BLaER1 (cell line): ENCODE data around the gene FIGLA.

Experiments
- H3K27ac ChIP-seq: shearing (Covaris generic); formaldehyde crosslinking; 2 replicates; pipeline ENCODE4 v1.8.1; 2022
- H3K27me3 ChIP-seq: shearing (Covaris generic); formaldehyde crosslinking; 2 replicates; pipeline ENCODE4 v1.8.1; 2022
- H3K36me3 ChIP-seq: shearing (Covaris generic); formaldehyde crosslinking; 2 replicates; pipeline ENCODE4 v1.8.1; 2022
- H3K4me1 ChIP-seq: shearing (Covaris generic); formaldehyde crosslinking; 2 replicates; pipeline ENCODE4 v1.8.1; 2022
- H3K4me2 ChIP-seq: shearing (Covaris generic); formaldehyde crosslinking; 2 replicates; pipeline ENCODE4 v1.8.1; 2022
- H3K4me3 ChIP-seq: shearing (Covaris generic); formaldehyde crosslinking; 2 replicates; pipeline ENCODE4 v1.8.1; 2022
- H3K9ac ChIP-seq: shearing (Covaris generic); formaldehyde crosslinking; 2 replicates; pipeline ENCODE4 v1.8.1; 2022
- H3K9me3 ChIP-seq: shearing (Covaris generic); formaldehyde crosslinking; 2 replicates; pipeline ENCODE4 v1.8.1; 2022
- H4K20me1 ChIP-seq: shearing (Covaris generic); formaldehyde crosslinking; 2 replicates; pipeline ENCODE4 v1.8.1; 2022
- Cebpa-rat ChIP-seq: shearing (Covaris generic); IDR thresholded peaks from 2 replicates; pipeline ENCODE4 v1.8.1; 2022

The FIGLA gene

GRCh38 chr2:70790136-70790828, at the start of gene FIGLA:
TSS of gene FIGLA (minus strand) at chr2:70790643. CDS start at chr2:70790638, 5 bp downstream.
- Histone ChIP-seq H3K9me3 (no peaks in the 10 kb centered on the region), H3K27me3 (peaks cover 9% of the 10 kb centered on the region; the same call in 1 of the 2 replicates), H3K4me3 (no peak within 1 kb of the TSS), H3K9ac (no peak within 1 kb of the TSS), H3K4me2 (no peak within 1 kb of the TSS), H3K27ac (no peak within 1 kb of the TSS), H3K36me3 (no peaks in the 10 kb centered on the region), H3K4me1 (peaks cover 9% of the 10 kb centered on the region), H4K20me1 (no peaks in the 10 kb centered on the region)
- no peak for TF ChIP-seq Cebpa-rat

DNA sequence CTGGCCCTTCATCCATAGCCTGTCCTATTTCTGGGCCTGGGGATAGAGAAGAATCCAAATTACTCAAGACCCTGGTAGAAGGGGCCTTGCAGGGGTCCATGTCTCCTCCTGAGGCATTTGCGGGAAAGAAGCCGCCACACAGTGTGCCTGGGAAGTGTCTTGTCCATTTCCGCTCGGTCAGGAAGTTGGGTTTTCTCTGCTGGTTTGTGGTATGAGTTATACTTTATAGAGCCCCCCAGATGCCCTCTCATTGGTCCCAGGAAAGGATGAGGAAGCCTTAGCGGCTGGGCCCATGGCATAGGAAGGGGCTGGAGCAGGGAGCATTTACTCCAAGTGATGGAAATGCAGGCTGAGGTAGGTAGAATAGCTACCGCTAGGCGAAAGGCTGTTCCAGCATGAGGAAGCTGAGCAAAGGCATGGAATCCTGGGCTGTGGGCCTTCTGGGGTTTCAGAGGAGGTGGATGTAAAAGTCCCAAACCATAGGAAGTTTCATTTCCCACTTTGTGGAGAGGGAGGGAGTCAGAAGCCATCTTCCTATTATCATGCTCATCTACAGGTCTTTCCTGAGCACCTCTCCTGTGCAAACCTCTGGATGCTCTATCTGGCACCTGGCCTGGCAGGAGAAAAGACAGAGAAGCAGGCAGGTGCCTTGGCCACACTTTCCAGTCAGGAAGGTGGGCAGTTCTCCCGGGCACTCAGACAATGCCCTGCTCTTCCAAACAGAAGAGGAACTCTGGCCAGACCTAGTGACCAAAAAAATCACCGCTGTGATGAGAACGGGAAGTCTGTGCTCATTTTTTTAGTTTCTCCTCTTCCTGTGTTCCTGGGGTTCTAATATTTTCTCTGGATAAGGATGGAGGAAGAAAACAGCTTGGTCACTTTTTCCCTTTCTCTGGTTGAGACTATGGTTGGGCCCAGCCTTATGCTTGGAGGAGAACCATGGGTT, 47.8 kb upstream of the FIGLA start:
- Histone ChIP-seq H3K9me3 (peaks cover 11% of the 10 kb centered on the region), H3K27ac (no peak overlapping the region), H3K4me3 (no peak overlapping the region), H4K20me1 (no peaks in the 10 kb centered on the region), H3K9ac (no peak overlapping the region), H3K4me2 (no peak overlapping the region), H3K27me3 (no peaks in the 10 kb centered on the region; the same call in 1 of the 2 replicates), H3K4me1 (peaks cover 7% of the 10 kb centered on the region; the same call in 1 of the 2 replicates), H3K36me3 (no peaks in the 10 kb centered on the region)
- no peak for TF ChIP-seq Cebpa-rat

- TF ChIP-seq Cebpa-rat = no peak
- Histone ChIP-seq H3K4me1 (peaks cover 17% of the 10 kb centered on the region), H3K27me3 (no peaks in the 10 kb centered on the region; the same call in 1 of the 2 replicates), H3K27ac (no peak within 1 kb of the TSS), H4K20me1 (no peaks in the 10 kb centered on the region), H3K9ac (no peak within 1 kb of the TSS), H3K4me2 (no peak within 1 kb of the TSS), H3K9me3 (no peaks in the 10 kb centered on the region), H3K4me3 (no peak within 1 kb of the TSS), H3K36me3 (no peaks in the 10 kb centered on the region)
Observed at GRCh38 chr2:70835643-70836042, 45.2 kb upstream of the FIGLA start, which contains the start of gene CD207. TSS of gene CD207 (minus strand) at chr2:70835816. CDS start at chr2:70835776, 40 bp downstream.

GRCh38 chr2:70834881-70835280, 44.4 kb upstream of the FIGLA start:
- no peak overlapping the region for H3K27ac ChIP-seq
- no peak overlapping the region for H3K9ac ChIP-seq
- H3K4me2 ChIP-seq = no peak overlapping the region
- H3K27me3 ChIP-seq = no peaks in the 10 kb centered on the region; the same call in 1 of the 2 replicates
- H3K36me3 ChIP-seq = no peaks in the 10 kb centered on the region
- H3K9me3 ChIP-seq = no peaks in the 10 kb centered on the region
- no peak for TF ChIP-seq Cebpa-rat
- H3K4me3 ChIP-seq = no peak overlapping the region
- peaks cover 20% of the 10 kb centered on the region for H3K4me1 ChIP-seq
- no peaks in the 10 kb centered on the region for H4K20me1 ChIP-seq

- Histone ChIP-seq H3K27ac (no peak overlapping the region), H4K20me1 (no peaks in the 10 kb centered on the region), H3K4me1 (peaks cover 28% of the 10 kb centered on the region), H3K27me3 (no peaks in the 10 kb centered on the region; the same call in 1 of the 2 replicates), H3K9ac (no peak overlapping the region), H3K36me3 (no peaks in the 10 kb centered on the region), H3K4me2 (no peak overlapping the region), H3K4me3 (no peak overlapping the region), H3K9me3 (no peaks in the 10 kb centered on the region)
- TF ChIP-seq Cebpa-rat = no peak
Observed at GRCh38 chr2:70834106-70834505, 43.7 kb upstream of the FIGLA start.

GRCh38 chr2:70833246-70833645, 42.8 kb upstream of the FIGLA start:
- Histone ChIP-seq H3K4me1 (peaks cover 32% of the 10 kb centered on the region), H3K4me3 (no peak overlapping the region), H3K27ac (no peak overlapping the region), H3K9ac (no peak overlapping the region), H3K4me2 (no peak overlapping the region), H3K36me3 (no peaks in the 10 kb centered on the region), H4K20me1 (no peaks in the 10 kb centered on the region), H3K27me3 (no peaks in the 10 kb centered on the region; the same call in 1 of the 2 replicates), H3K9me3 (no peaks in the 10 kb centered on the region)
- no peak for TF ChIP-seq Cebpa-rat

DNA sequence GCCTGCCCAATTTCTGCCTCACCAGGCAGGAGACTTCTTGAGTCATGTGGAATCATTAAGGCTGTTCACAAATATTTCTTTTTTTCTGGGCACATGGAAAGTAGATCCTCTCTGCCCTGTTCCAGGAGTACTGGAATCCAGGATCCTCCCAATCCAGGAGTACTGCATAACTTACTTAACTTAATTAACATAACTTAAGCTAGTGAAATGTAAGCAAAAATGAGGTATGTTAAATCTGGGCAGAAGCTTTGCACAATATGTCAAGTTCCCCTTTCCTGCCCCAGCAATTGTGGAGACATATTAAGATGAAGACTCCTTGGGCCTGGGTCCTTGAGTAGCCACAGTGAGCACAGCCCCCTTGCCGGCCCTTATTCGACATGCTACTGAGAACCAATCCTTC, 41.9 kb upstream of the FIGLA start:
- H3K27me3 ChIP-seq = no peaks in the 10 kb centered on the region; the same call in 1 of the 2 replicates
- no peaks in the 10 kb centered on the region for H3K9me3 ChIP-seq
- H3K27ac ChIP-seq = no peak overlapping the region
- no peak for TF ChIP-seq Cebpa-rat
- no peaks in the 10 kb centered on the region for H4K20me1 ChIP-seq
- H3K36me3 ChIP-seq = no peaks in the 10 kb centered on the region
- H3K4me1 ChIP-seq = peaks cover 35% of the 10 kb centered on the region
- no peak overlapping the region for H3K9ac ChIP-seq
- H3K4me2 ChIP-seq = no peak overlapping the region
- H3K4me3 ChIP-seq = no peak overlapping the region

GRCh38 chr2:70831861-70832260, 41.4 kb upstream of the FIGLA start:
- H3K27ac ChIP-seq = no peak overlapping the region
- no peaks in the 10 kb centered on the region; the same call in 1 of the 2 replicates for H3K27me3 ChIP-seq
- TF ChIP-seq Cebpa-rat = no peak
- H3K36me3 ChIP-seq = no peaks in the 10 kb centered on the region
- no peaks in the 10 kb centered on the region for H3K9me3 ChIP-seq
- H3K9ac ChIP-seq = no peak overlapping the region
- peaks cover 35% of the 10 kb centered on the region for H3K4me1 ChIP-seq
- no peak overlapping the region for H3K4me3 ChIP-seq
- no peaks in the 10 kb centered on the region for H4K20me1 ChIP-seq
- H3K4me2 ChIP-seq = peak overlapping the region; percentile 9; the same call in 1 of the 2 replicates

- Histone ChIP-seq H3K9ac (no peak overlapping the region), H3K36me3 (no peaks in the 10 kb centered on the region), H3K9me3 (no peaks in the 10 kb centered on the region), H3K4me1 (peaks cover 35% of the 10 kb centered on the region), H3K4me3 (no peak overlapping the region), H3K27ac (no peak overlapping the region), H3K27me3 (no peaks in the 10 kb centered on the region), H3K4me2 (no peak overlapping the region), H4K20me1 (no peaks in the 10 kb centered on the region)
- no peak for TF ChIP-seq Cebpa-rat
Observed at GRCh38 chr2:70830366-70830765, 39.9 kb upstream of the FIGLA start.
